ENCODE results near the gene TTLL4.

The TTLL4 gene

GRCh38 chr2:218783688-218784087, 73.1 kb downstream of the TTLL4 start:
- TF ChIP-seq EZH2phosphoT487 (IDR thresholded peaks at IDR 0.05; ENCODE audit: borderline replicate concordance) (no peak), CTCF (conservative IDR thresholded peaks at IDR 0.05; ENCODE audit: low read length) (no peak)
- Histone ChIP-seq H3K79me2 (ENCODE audit: insufficient read depth, low read length) (no peaks in the 10 kb centered on the region), H3K27me3 (ENCODE audit: insufficient read depth, low read length, poor library complexity, severe bottlenecking) (no peaks in the 10 kb centered on the region)

GRCh38 chr2:218785103-218785502, 74.5 kb downstream of the TTLL4 start:
- TF ChIP-seq CTCF (conservative IDR thresholded peaks at IDR 0.05; ENCODE audit: low read length) (no peak), EZH2phosphoT487 (IDR thresholded peaks at IDR 0.05; ENCODE audit: borderline replicate concordance) (no peak)

More at GRCh38 chr2:218783688-218784087, 73.1 kb downstream of the TTLL4 start:
- H2AFZ ChIP-seq (ENCODE audit: low read length): no peak overlapping the region
- H3K4me1 ChIP-seq (ENCODE audit: insufficient read depth, low read length, poor library complexity, severe bottlenecking): no peaks in the 10 kb centered on the region
- H4K20me1 ChIP-seq (ENCODE audit: insufficient read depth, low read length, poor library complexity, severe bottlenecking): no peaks in the 10 kb centered on the region
- no peak overlapping the region for H3K9ac ChIP-seq (ENCODE audit: low read depth, low read length, poor library complexity, severe bottlenecking)
- no peaks in the 10 kb centered on the region for H3F3A ChIP-seq (ENCODE audit: low read depth)
- no peaks in the 10 kb centered on the region for H3K9me3 ChIP-seq (ENCODE audit: insufficient read depth, low read depth, low read length)
- H3K4me3 ChIP-seq (ENCODE audit: low read length, poor library complexity, severe bottlenecking): no peak overlapping the region
- no peaks in the 10 kb centered on the region for H3K36me3 ChIP-seq (ENCODE audit: insufficient read depth, low read length)
- no peaks in the 10 kb centered on the region for H3K9me2 ChIP-seq (replicated peaks; ENCODE audit: low read depth, low read length)
- no peak overlapping the region for H3K4me2 ChIP-seq (ENCODE audit: low read depth, low read length, poor library complexity, severe bottlenecking)

GRCh38 chr2:218786133-218786532, 75.5 kb downstream of the TTLL4 start:
- Histone ChIP-seq H3K9me2 (replicated peaks; ENCODE audit: low read depth, low read length) (no peaks in the 10 kb centered on the region), H4K20me1 (ENCODE audit: insufficient read depth, low read length, poor library complexity, severe bottlenecking) (no peaks in the 10 kb centered on the region), H3F3A (ENCODE audit: low read depth) (no peaks in the 10 kb centered on the region), H3K9ac (ENCODE audit: low read depth, low read length, poor library complexity, severe bottlenecking) (no peak overlapping the region), H3K4me1 (ENCODE audit: insufficient read depth, low read length, poor library complexity, severe bottlenecking) (no peaks in the 10 kb centered on the region), H3K4me3 (ENCODE audit: low read length, poor library complexity, severe bottlenecking) (no peak overlapping the region), H3K4me2 (ENCODE audit: low read depth, low read length, poor library complexity, severe bottlenecking) (no peak overlapping the region), H3K79me2 (ENCODE audit: insufficient read depth, low read length) (no peaks in the 10 kb centered on the region), H3K9me3 (ENCODE audit: insufficient read depth, low read depth, low read length) (no peaks in the 10 kb centered on the region), H3K36me3 (ENCODE audit: insufficient read depth, low read length) (no peaks in the 10 kb centered on the region), H3K27me3 (ENCODE audit: insufficient read depth, low read length, poor library complexity, severe bottlenecking) (no peaks in the 10 kb centered on the region), H2AFZ (ENCODE audit: low read length) (no peak overlapping the region)
- TF ChIP-seq CTCF (conservative IDR thresholded peaks at IDR 0.05; ENCODE audit: low read length): no peak

More at GRCh38 chr2:218785103-218785502, 74.5 kb downstream of the TTLL4 start:
- Histone ChIP-seq H3K9me3 (ENCODE audit: insufficient read depth, low read depth, low read length) (no peaks in the 10 kb centered on the region), H3K4me1 (ENCODE audit: insufficient read depth, low read length, poor library complexity, severe bottlenecking) (no peaks in the 10 kb centered on the region), H3F3A (ENCODE audit: low read depth) (no peaks in the 10 kb centered on the region), H3K4me3 (ENCODE audit: low read length, poor library complexity, severe bottlenecking) (no peak overlapping the region), H3K9me2 (replicated peaks; ENCODE audit: low read depth, low read length) (no peaks in the 10 kb centered on the region), H4K20me1 (ENCODE audit: insufficient read depth, low read length, poor library complexity, severe bottlenecking) (no peaks in the 10 kb centered on the region), H3K27me3 (ENCODE audit: insufficient read depth, low read length, poor library complexity, severe bottlenecking) (no peaks in the 10 kb centered on the region), H3K4me2 (ENCODE audit: low read depth, low read length, poor library complexity, severe bottlenecking) (no peak overlapping the region), H3K9ac (ENCODE audit: low read depth, low read length, poor library complexity, severe bottlenecking) (no peak overlapping the region), H3K79me2 (ENCODE audit: insufficient read depth, low read length) (no peaks in the 10 kb centered on the region), H3K36me3 (ENCODE audit: insufficient read depth, low read length) (no peaks in the 10 kb centered on the region), H2AFZ (ENCODE audit: low read length) (no peak overlapping the region)

Data from Loucy (cell line).